ENCODE data around the gene SHMT2. TPM values are rescaled to one million over a fixed set of nuclear protein-coding genes. Genes with fewer than 3 reads are reported as not detected.

SHMT2 gene
- total RNA-seq = 118 and 258 TPM in 2 replicates

DNA sequence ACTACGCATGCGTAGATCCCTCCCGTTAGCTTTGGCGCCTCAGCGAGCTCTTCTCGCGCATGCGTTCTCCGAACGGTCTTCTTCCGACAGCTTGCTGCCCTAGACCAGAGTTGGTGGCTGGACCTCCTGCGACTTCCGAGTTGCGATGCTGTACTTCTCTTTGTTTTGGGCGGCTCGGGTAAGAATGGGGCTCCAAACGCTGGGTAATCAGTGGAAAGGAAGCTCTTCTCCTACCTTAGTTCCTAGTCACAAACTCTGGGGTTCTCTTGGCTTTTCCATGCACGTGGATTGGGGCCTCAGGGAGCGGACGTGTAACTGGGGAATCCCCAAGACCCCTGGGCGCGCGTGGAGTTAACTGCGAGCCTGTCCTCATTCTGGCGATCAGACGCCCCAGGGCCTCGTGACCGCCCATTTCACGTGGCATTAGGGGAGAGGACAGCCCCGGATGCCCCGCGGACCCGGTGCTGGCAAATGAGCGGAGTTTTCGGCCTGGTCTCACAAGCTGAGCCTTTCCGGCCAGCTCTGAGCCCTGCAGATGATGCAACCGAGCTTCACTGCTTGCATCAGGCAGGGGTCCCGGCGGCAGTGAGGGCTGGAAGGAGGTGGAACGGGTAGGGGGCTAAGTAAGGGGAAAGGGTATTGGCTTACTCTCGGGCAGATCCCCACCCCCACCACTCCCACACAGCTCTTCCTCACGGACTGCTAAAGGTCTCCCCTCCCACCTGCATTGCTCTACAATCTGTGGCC is at the start of gene SHMT2:
SHMT2 (plus strand) TSS at position 78 of the 747 bp plus-strand sequence; CDS start at position 146, 68 bp downstream.
- TF ChIP-seq, protein P1, sequence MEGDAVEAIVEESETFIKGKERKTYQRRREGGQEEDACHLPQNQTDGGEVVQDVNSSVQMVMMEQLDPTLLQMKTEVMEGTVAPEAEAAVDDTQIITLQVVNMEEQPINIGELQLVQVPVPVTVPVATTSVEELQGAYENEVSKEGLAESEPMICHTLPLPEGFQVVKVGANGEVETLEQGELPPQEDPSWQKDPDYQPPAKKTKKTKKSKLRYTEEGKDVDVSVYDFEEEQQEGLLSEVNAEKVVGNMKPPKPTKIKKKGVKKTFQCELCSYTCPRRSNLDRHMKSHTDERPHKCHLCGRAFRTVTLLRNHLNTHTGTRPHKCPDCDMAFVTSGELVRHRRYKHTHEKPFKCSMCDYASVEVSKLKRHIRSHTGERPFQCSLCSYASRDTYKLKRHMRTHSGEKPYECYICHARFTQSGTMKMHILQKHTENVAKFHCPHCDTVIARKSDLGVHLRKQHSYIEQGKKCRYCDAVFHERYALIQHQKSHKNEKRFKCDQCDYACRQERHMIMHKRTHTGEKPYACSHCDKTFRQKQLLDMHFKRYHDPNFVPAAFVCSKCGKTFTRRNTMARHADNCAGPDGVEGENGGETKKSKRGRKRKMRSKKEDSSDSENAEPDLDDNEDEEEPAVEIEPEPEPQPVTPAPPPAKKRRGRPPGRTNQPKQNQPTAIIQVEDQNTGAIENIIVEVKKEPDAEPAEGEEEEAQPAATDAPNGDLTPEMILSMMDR (conservative IDR thresholded peaks at IDR 0.05; ENCODE audit: low read depth, low read length) = no peak
- H3K4me3 ChIP-seq (ENCODE audit: low read depth, low read length) = peak within 1 kb of the TSS; percentile 78
- DNase-seq (ENCODE audit: low read depth) = peak; percentile 55

DNA sequence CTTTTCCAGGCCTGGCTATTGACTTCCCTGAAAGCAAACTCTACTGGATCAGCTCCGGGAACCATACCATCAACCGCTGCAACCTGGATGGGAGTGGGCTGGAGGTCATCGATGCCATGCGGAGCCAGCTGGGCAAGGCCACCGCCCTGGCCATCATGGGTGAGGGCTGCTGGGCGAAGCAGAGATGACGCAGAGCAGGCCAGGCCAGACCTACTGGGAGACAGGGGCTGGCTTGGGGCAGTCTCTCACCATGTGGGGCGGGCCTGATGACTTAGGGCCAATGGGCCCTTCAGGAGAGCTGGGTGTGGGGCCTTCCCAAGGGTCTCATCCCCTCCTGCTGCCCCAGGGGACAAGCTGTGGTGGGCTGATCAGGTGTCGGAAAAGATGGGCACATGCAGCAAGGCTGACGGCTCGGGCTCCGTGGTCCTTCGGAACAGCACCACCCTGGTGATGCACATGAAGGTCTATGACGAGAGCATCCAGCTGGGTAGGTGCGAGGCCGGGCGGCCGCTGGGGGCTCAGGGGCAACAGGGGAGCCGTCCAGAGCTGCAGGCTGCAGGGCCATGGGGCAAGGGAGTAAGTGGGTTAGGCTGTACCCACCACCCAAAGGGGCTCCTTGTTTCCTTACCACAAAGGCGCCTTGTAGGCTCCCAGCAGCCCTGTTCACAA is 49.1 kb upstream of the SHMT2 start:
- no peak for DNase-seq (ENCODE audit: low read depth)
- TF ChIP-seq, protein P1 (conservative IDR thresholded peaks at IDR 0.05; ENCODE audit: low read depth, low read length) = no peak
- H3K4me3 ChIP-seq (ENCODE audit: low read depth, low read length) = no peak overlapping the region

DNA sequence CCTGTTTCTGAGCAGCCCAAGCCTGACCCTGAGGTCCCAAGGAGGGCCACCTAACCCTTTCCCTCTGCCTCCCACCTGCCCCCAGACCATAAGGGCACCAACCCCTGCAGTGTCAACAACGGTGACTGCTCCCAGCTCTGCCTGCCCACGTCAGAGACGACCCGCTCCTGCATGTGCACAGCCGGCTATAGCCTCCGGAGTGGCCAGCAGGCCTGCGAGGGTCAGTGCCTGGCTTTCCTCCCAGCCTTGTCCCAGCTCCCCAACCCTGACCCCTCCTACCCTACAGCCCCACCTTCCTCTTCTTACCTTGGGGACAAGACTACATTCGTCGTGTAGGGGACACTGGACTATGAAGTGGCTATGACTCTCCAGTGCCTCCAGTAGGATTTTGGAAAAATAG is 48.4 kb upstream of the SHMT2 start:
- TF ChIP-seq, protein P1 (conservative IDR thresholded peaks at IDR 0.05; ENCODE audit: low read depth, low read length) = no peak
- DNase-seq (ENCODE audit: low read depth) = no peak
- H3K4me3 ChIP-seq (ENCODE audit: low read depth, low read length) = no peak overlapping the region

DNA sequence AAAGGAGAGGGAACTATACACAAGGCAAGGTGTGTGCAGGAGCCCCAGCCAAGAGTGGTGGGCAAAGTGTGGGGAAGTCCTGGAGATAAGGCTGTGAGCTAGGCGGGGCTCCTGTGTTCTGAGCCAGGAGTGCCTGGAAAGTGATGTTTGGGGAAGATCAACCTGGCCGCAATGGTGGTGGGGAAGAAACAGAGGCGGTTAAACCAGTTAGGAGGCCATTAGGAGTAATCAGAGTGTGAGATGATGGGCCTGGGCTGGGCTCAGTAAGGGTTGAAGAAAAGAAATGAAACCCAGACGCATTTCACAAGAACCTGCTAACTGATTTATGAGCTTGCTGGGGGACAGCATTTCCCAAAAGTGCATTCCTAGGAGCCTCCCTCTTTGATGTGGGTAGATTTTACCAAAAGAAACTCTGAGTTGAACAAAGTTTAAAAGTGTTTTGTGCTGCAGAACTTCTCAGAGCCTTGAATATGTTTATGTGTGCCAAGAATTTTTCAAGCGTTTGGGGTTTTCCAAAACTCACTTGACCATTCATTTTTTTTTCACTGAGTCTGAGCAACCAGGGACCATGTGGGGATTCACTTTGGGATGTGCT is 47.9 kb upstream of the SHMT2 start:
- TF ChIP-seq, protein P1 (conservative IDR thresholded peaks at IDR 0.05; ENCODE audit: low read depth, low read length) = no peak
- DNase-seq (ENCODE audit: low read depth) = no peak
- no peak overlapping the region for H3K4me3 ChIP-seq (ENCODE audit: low read depth, low read length)

DNA sequence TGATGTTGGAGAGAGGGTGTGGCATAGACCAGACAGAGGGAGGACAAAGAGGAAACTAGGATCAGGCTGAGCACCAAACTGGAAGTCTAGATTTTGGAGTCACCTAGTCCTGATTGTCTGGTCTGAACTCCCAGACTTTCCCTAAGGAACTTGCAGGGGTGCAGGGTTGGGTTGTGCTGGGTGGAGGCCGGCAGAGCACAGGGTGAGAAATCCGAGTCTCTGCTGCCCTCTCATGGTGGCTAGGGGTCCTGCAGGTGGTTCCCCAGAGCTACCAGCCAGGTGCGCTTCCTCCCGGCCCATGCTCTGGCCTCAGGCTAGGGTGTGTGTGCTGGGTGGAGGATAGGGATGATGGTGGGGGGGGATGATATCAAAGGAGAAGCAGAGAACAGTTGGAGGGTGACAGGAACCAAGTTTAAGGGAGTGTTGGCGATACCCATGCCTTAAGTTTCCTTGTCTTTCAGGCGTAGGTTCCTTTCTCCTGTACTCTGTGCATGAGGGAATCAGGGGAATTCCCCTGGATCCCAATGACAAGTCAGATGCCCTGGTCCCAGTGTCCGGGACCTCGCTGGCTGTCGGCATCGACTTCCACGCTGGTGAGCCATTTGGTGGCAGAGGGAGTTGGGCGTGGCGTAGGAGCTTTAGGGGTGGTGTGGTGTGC is 46.5 kb upstream of the SHMT2 start:
- no peak for DNase-seq (ENCODE audit: low read depth)
- no peak overlapping the region for H3K4me3 ChIP-seq (ENCODE audit: low read depth, low read length)
- TF ChIP-seq, protein P1 (conservative IDR thresholded peaks at IDR 0.05; ENCODE audit: low read depth, low read length) = peak; percentile 94

DNA sequence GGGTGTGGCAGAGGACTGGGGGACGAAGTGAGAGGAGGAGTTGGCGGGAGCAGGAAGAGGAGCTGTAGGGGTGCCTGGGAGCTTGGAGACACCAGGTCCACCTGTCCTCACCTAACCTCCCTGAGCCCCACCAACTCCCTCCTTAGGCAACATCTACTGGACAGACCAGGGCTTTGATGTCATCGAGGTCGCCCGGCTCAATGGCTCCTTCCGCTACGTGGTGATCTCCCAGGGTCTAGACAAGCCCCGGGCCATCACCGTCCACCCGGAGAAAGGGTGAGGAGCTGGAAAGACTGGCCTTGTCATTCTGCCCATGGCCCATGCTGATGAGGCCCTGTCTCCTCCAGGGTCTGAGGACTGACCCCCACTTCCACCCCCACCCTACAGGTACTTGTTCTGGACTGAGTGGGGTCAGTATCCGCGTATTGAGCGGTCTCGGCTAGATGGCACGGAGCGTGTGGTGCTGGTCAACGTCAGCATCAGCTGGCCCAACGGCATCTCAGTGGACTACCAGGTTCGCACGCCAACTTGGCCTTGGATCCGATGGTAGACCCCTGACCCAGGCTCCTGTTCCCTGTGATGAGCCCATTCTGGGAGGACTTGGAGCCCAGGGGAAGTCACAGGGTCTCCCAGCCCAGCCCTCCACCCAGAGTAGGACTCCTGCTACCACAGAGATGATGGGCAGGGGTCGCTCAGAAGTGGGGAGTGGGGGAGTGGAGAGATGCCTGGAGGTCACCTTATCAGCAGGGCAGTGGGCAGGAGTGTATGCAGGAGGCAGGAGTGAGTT is 45.4 kb upstream of the SHMT2 start:
- DNase-seq (ENCODE audit: low read depth) = no peak
- no peak overlapping the region for H3K4me3 ChIP-seq (ENCODE audit: low read depth, low read length)
- TF ChIP-seq, protein P1 (conservative IDR thresholded peaks at IDR 0.05; ENCODE audit: low read depth, low read length) = no peak
